Activated naive CD4-positive, alpha-beta T cell treated with anti-CD3 and anti-CD28 coated beads, Interleukin-2, amount 50 U/mL, for 72 hours (primary cell): ENCODE results near the gene ASB6. TPM values are rescaled to one million over a fixed set of nuclear protein-coding genes. Genes with fewer than 3 reads are reported as not detected.
A peak's percentile ranks its signal among the peaks of the same experiment; 100 is the strongest.

Experiments used
- ATAC-seq, 2 donors: fragments of 150-1000 bp; cut with Tn5 transposase; 2 replicates each; pipeline ENCODE4 v1.10.0; 2021; ENCODE audit warnings: mild to moderate bottlenecking in 2 of 2, moderate library complexity in 2 of 2
- DNase-seq, 2 donors: peaks; one replicate each; pipeline ENCODE4 v3.0.0; 2021 to 2022; ENCODE audit warnings: low spot score in 2 of 2
- H3K27ac Mint-ChIP-seq, 2 donors: one replicate each; pipeline ENCODE4 v1.8.0; 2022; ENCODE audit warnings: mild to moderate bottlenecking in 2 of 2, mixed read lengths in 2 of 2
- H3K36me3 Mint-ChIP-seq, 2 donors: one replicate each; pipeline ENCODE4 v1.8.0; 2022; ENCODE audit warnings: mixed read lengths in 2 of 2
- H3K9me3 Mint-ChIP-seq, 2 donors: one replicate each; pipeline ENCODE4 v1.8.0; 2022; ENCODE audit warnings: mixed read lengths in 2 of 2
- total RNA-seq, 2 donors: library from RNA; stranded (reverse); gene quantifications; one replicate each; pipeline ENCODE4 v1.2.3, GENCODE V29; 2022

ASB6 gene
- total RNA-seq, 2 donors from 2014 or later = 16.3 to 17.6 TPM

DNA sequence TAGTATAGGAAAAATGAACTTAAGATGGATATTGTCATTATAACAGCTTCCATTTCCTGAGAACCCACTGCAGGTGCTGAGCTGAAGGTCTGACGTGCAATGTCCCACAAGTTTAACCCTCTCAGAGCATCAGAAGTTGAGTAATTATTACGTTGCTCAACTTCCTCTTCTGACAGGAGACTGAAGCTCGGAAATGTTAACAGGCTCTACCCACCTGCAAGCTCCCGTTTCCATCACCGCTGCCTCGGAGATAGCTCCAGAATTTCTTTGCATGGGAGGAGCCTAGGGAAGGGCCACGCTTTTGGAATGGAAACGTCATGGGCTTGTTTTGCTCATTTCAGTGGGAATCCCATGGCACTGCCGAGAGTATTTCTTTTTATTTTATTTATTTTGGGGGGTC is 17.0 kb downstream of the ASB6 start:
- no peak for DNase-seq
- peak; percentile 39 to 43 for ATAC-seq
- Mint-ChIP-seq H3K27ac (peak overlapping the region; percentile 89 to 97), H3K36me3 (peaks cover 7 to 18% of the 10 kb centered on the region in 2 donors), H3K9me3 (no peaks in the 10 kb centered on the region)

DNA sequence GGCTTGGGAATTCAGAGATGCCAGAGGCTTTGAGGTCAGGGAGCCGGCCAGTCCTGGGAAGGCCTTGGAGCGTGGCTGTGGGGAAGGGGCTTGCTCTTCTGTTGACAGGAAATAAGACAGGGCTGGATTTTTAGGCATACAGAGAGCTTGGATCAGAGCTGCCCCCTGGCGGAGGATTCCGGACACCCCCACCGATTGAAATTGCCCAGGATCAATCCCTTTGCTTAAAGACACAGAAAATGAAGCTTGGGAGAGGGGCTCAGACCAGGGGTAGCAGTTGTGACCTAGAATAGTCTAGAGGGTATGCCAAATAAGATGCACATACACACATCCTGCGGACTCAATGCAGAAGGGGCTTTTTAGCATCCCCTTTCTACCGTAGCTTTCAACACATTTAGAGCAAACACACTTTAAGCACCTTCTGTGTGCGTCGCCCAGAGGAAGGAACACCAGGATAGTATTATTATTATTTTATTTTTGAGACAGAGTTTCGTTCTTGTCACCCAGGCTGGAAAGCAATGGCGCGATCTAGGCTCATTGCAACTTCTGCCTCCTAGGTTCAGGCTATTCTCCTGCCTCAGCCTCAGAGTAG is 17.7 kb downstream of the ASB6 start:
- peak in 1 of 2 donors; percentile 34 for ATAC-seq
- peak overlapping the region in 1 of 2 donors; percentile 45 for H3K27ac Mint-ChIP-seq

DNA sequence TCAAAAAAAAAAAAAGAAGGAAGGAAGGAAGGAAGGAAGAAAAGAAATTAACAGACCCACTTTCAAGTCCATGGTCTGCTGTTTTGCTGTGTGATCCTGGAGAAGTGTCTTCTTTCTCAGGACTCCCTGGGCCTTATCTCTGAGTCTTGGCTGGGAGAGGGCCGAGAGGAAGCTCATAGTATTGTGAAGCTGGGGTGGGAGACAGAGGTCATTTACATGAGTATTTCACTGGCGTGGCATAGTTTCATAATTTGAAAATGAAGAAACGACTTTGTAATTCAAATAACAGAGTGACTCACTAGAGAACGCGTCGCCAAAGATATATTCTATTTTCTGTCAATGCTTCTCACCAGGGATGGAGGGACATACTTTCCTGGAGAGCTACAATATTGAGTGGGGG is 18.6 kb downstream of the ASB6 start:
- H3K36me3 Mint-ChIP-seq = peaks cover 7 to 18% of the 10 kb centered on the region in 2 donors
- no peak for ATAC-seq
- no peak overlapping the region for H3K27ac Mint-ChIP-seq
- no peaks in the 10 kb centered on the region for H3K9me3 Mint-ChIP-seq
- DNase-seq = no peak

More for the DNA sequence above, 17.7 kb downstream of the ASB6 start:
- no peaks in the 10 kb centered on the region for H3K9me3 Mint-ChIP-seq
- peaks cover 7 to 18% of the 10 kb centered on the region in 2 donors for H3K36me3 Mint-ChIP-seq
- peak in 1 of 2 donors; percentile 83 for DNase-seq

DNA sequence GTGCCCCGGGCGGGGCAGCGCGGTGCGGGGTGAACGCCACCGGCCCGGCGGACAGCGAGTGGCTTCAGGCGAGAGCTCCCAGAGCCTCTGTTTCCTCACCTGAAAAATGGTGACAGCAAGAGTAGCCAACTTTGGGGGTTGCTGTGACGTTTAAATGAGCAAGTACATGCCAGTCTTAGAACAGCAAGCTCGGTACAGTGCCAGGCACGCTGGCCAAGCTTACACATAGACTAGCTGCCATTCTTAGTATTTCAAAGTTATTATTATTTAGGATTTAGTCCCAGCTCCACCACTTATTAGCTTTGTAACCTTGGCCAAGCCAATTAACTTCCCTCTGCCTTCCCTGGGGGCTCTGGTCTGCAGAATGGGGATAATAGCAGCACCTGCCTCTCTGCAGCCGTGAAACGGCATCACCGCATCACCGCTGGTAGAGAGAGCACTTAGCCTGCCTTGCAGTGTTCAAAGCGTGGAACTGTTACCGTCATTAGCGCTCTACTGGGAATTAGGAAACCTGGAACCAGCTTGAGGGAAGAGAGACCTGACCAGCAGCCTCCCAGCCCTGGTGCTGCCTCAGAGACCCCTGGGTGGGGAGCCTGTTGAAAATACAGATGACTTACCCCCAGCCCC is 21.2 kb downstream of the ASB6 start, which contains the start of gene C9orf50:
Gene C9orf50 (minus strand): TSS at position 433 of the 627 bp plus-strand sequence. CDS start 527 bp downstream, outside the sequence.
- ATAC-seq = no peak
- Mint-ChIP-seq H3K27ac (no peak within 1 kb of the TSS), H3K9me3 (no peaks in the 10 kb centered on the region), H3K36me3 (no peaks in the 10 kb centered on the region)
- no peak for DNase-seq

DNA sequence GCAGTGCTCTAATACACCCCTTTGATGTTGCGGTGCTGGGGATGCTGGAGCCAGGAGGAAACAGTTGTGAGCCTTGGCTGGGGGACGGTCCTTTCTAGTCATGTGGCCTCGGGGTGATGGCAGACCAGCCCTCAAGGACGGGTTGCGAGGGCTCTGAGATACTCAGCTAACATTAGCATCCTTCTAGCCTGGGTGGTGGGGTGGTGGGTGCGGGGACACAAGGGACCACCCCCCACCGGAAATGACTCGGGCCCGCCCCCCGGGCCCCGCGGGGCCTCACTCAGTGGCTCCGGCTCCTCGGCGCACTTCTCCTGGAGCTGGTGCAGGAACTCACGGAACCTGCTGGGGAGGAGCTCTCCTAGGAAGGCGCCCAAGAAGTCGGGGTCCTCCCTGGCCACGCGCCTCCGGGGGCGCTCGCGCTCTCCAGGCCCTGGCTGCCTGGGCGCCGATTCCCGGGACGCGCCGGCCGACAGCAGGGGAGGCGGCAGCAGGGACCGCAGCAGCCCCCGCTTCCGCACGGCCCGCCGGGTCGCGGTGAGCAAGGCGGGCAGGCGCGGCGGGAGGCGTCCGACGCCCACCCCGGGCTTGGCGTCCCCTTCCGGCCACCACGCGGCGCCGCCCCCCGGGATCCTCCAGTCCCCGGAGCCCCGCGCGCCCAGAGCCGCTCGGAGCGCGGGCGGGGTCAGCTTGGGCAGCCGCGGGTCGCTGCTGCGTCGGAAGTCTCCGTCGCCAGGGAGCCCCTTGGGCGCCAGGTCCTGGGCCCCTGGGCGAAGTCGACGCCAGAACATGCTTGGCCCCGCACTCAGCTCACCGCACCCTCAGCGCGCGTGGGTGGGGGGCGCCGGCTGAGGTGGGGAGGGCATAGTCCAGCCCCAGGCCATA is 21.9 kb downstream of the ASB6 start:
- DNase-seq (no peak), ATAC-seq (no peak)
- Mint-ChIP-seq H3K36me3 (no peaks in the 10 kb centered on the region), H3K27ac (no peak overlapping the region), H3K9me3 (no peaks in the 10 kb centered on the region)

DNA sequence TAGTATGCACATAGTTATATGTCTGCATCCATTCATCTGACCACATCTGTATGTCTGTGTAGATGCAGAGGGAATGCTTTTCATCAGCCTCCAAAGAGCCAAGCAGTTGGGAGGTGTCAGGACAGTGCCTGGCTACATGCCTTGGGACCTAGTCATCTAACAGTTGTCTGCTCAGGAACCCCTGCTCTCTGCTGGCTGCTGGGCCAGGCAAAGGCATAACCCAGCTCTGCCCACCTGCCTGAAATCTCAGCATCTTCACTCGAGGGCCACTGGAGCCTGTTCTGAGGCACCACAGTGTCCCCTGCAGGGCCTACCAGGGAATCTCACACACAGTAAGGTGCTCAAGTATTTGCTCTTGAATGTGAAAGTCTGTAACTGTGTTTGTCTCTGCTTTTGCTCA is 24.8 kb downstream of the ASB6 start:
- ATAC-seq (peak; percentile 43 to 70), DNase-seq (no peak)
- no peaks in the 10 kb centered on the region for H3K36me3 Mint-ChIP-seq
- no peaks in the 10 kb centered on the region for H3K9me3 Mint-ChIP-seq
- H3K27ac Mint-ChIP-seq = no peak overlapping the region

DNA sequence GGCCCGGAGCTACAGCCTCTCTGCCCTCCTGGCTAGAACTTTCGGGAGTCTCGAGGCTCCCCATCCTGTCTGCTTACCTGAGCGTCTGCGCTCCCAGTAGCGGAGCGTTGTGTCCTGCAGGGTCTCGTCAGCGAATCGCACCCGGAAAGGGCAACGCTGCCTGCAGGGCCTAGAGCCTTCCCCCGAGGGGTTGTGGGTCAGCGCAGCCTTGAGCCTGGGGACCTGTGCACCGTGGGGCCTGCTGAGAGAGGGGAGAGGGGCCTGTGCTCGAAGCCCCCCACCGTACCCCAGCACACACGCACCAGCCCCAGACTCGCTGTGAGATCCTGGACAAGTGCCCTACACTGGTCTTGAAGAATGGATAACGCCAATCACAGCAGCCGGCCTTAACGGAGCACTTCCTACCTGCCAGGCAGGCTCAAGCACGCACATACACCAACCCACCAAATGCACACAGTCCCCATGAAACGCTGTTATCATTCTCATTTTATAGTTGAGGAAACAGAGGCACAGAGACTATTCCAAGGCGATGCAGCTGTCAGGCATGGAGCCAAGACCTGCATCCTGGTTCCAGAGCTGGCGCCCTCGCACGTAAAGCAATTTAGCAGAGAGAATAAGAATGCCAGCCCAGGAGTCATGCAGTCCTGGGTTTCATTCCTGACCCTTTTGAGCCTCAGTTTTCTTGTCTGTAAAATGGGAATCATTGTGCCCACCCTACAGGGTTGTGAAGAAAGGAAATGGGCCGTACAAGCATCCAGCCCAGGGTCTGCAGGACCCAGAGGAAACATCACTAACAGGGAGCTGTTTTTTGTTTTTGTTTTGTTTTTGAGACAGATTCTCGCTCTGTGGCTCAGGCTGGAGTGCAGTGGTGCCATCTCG is 26.3 kb downstream of the ASB6 start:
- Mint-ChIP-seq H3K27ac (no peak overlapping the region), H3K36me3 (no peaks in the 10 kb centered on the region), H3K9me3 (no peaks in the 10 kb centered on the region)
- DNase-seq = no peak
- no peak for ATAC-seq

DNA sequence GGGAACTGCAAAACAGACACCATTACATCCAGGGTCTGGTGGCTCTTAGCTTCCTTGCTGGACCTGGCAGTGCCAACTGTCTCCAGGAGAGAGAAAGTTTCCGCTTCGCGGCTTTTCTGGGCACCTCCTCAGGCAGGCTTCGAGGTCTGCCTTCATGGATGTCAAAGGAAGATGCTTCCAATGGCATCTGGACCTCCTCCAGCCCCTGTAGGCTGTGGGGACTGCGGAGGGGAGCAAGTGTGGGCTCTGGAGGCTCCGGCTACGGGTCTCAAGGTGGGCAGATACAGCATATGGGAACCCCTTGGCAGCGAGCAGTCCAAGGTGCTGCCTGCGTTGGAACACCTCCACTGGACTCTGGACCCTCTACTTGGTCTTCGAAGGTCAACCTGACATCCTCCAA is 27.0 kb downstream of the ASB6 start:
- ATAC-seq (no peak), DNase-seq (no peak)
- no peaks in the 10 kb centered on the region for H3K36me3 Mint-ChIP-seq
- H3K27ac Mint-ChIP-seq = no peak overlapping the region
- no peaks in the 10 kb centered on the region for H3K9me3 Mint-ChIP-seq

DNA sequence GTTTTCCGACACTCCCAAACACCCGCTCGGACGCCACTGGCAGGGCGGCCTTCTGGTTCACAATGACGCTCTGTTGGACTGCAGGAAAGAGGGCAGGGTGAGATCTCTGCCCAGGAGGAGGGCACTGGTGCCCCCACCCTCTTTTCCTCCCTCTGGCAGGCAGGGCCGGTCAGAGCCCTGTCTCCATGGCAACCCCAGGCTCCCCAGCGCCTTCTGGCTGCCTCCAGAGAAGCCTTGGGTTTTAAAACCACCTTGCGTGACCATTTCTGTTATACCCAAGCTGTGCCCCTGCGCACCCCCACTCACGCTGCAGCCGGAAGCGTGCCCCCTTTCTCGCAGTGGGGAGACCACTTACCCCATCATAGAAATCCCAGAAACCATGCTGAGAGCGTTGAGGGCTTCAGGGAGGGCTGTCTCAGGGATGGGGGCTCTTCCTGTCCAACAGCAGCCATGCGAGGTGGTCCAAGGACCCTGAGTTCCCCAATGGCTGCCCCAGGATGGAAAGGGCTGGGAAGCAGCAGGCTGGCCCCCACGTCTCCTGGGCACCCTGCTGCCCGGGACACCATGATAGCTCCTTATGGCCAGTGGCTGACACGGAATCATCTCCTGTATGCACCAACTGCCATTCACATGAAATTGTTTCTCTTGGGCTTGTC is 28.3 kb downstream of the ASB6 start:
- Mint-ChIP-seq H3K9me3 (no peaks in the 10 kb centered on the region), H3K36me3 (no peaks in the 10 kb centered on the region), H3K27ac (no peak overlapping the region)
- ATAC-seq (no peak), DNase-seq (no peak)

DNA sequence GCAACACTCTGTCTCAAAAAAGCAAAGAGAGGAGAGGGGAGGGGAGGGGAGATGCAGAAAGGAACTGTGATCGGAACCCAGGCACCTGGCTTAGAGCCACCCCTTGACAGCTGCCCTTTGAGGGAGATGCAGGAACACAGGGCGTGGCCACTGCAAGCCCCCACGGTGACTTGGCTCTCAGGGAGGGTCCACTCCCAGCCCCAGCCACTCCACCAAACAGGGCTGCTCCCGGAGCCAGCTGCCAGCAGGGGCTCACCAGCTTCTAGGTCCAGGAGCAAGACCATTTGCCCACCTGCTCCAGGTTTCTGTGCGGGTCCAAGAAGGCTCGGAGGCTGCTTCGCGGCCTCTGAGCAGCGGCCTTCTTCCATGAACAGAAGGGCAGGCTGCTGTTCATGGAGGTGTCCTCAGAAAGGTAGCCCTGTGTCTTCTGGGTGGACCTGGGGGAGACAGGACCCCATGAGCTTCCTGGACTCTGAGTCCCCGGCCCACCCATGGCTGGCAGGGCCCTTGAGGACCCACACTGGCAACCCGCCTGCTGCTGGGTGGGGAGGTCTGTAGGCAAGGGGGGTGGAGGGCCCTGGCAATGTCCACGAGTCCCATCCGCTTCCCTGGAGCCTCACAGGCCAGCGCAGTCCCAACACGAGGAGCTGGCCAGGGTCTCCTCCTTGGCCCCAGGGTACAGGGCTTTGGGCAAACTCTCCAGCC is 29.0 kb downstream of the ASB6 start:
- ATAC-seq (no peak), DNase-seq (no peak)
- no peak overlapping the region for H3K27ac Mint-ChIP-seq
- no peaks in the 10 kb centered on the region for H3K9me3 Mint-ChIP-seq
- no peaks in the 10 kb centered on the region for H3K36me3 Mint-ChIP-seq

DNA sequence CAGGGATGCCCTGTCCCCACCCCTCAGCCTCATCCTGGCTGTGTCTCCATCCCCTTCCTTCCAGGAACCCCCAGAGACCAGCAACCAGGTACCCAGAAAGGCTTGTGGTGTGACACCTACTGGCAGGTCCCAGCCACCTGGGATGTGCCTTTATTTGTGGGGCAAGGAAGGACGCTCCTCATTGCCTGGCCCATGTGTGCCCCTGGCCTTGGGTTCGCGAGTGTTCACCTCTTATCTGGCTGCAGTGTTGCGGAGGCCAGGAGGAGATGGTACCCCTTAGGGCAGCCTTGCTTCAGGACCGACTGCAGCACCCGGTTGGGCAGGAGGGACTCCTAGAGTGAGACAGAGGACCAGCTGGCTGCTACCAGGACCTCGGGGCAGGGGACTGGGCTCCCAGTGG is 29.8 kb downstream of the ASB6 start:
- no peak overlapping the region for H3K27ac Mint-ChIP-seq
- no peaks in the 10 kb centered on the region for H3K9me3 Mint-ChIP-seq
- H3K36me3 Mint-ChIP-seq = no peaks in the 10 kb centered on the region
- no peak for ATAC-seq
- no peak for DNase-seq

DNA sequence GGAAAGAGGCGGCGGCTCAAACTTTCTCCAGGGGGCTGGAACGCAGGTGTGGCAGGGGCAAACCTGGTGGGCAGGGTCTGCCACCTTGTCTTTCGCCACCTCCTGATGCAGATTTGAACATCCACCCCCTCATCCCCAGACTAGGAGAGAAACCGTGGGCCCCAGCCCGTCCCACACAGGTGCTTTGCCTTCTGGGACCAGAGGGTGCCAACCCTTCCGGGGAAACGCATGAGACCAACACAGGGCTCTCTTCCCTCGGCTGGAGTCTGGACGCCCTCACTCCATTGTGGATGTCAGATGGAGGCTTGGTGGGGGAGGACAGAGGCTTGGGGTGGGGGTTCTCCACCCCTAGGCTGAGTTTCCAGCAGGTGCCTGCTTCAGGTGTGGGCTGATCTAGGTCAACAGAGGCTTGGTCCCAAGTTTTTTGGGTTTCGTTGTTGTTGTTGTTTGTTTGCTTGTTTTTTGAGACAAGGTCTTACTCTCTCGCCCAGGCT is 30.6 kb downstream of the ASB6 start:
- Mint-ChIP-seq H3K36me3 (no peaks in the 10 kb centered on the region), H3K27ac (peak overlapping the region in 1 of 2 donors; percentile 74)
- ATAC-seq = peak in 1 of 2 donors; percentile 9

DNA sequence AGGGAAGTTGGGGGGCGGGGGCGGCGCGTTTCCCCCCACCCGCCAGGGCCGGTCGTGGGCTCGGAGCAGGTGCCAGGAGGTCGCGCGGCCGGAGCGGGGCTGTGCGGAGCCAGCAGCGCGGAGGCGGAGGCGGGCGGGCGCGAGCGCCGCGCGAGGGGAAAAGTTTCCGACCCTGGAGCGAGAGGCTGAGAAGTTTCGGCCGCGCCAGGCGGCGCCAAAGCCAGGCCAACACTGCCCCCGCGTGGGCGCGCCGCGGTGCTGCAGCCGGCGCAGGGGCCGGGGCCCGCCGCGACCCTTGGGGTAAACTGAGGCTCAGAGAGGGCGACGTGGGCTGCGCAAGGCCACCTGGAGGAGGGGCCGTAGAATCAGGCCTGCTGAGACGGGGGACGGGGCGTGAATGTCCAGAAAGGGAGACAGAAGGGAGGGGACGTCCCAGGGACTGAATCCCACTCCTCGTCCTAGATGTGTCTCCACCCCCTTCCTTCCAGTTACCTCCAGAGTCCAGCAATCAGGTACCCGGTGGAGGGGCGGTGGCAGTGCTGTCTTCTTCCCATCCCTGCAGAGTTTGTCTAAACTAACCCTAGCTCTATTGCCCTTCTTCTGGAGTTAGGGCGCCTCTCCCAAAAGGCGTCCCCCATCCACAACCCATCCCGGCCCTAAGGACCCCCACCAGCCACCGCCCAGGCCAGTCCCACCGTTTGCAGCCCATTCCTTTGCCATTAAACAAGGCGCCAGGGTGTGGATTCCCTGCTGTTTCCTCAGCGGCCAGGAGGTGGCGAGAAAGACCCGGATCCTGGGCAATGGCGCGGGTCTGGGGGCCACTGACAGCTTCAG is 31.3 kb downstream of the ASB6 start:
- DNase-seq (peak; percentile 79 to 81), ATAC-seq (peak; percentile 71 to 76)
- Mint-ChIP-seq H3K9me3 (no peaks in the 10 kb centered on the region), H3K27ac (peak overlapping the region in 1 of 2 donors; percentile 74), H3K36me3 (no peaks in the 10 kb centered on the region)

More for the DNA sequence above, 30.6 kb downstream of the ASB6 start:
- DNase-seq = no peak
- no peaks in the 10 kb centered on the region for H3K9me3 Mint-ChIP-seq

DNA sequence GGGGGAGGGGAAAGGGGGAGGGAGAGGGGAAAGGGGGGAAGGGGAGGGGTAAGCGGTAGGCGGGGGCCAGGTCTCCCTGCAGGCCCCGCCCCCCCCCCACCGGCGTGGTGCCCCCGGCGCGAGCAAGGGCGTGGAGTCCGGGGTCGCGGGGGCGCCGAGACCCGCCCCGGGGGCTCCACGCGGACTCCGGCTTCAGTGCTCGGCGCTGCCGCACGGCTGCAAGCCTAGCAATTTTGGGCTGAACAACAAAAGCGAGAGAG is 31.8 kb downstream of the ASB6 start:
- ATAC-seq (no peak), DNase-seq (no peak)
- H3K9me3 Mint-ChIP-seq = no peaks in the 10 kb centered on the region
- no peaks in the 10 kb centered on the region for H3K36me3 Mint-ChIP-seq
- peak overlapping the region in 1 of 2 donors; percentile 64 for H3K27ac Mint-ChIP-seq
